Chondrocyte (in vitro differentiated cells): ENCODE data around the gene PTGFR. TPM values are rescaled to one million over a fixed set of nuclear protein-coding genes. Genes with fewer than 3 reads are reported as not detected.
A peak's percentile ranks its signal among the peaks of the same experiment; 100 is the strongest.

Experiments used
- DNase-seq: peaks from one replicate; pipeline ENCODE4 v3.0.0; 2021; ENCODE audit warnings: mixed read lengths, low spot score
- H3K27ac Mint-ChIP-seq: one replicate; pipeline ENCODE4 v1.8.0; 2021; ENCODE audit warnings: mild to moderate bottlenecking, moderate library complexity, mixed read lengths; ENCODE audit not compliant: unreplicated experiment
- H3K27me3 Mint-ChIP-seq: 2 replicates; pipeline ENCODE4 v1.8.0; 2021; ENCODE audit warnings: low read depth, mixed read lengths
- H3K36me3 Mint-ChIP-seq: 2 replicates; pipeline ENCODE4 v1.8.0; 2021; ENCODE audit warnings: low read depth, mixed read lengths
- H3K4me1 Mint-ChIP-seq: 2 replicates; pipeline ENCODE4 v1.8.0; 2021; ENCODE audit warnings: low read depth, mild to moderate bottlenecking, mixed read lengths
- H3K4me3 Mint-ChIP-seq: one replicate; pipeline ENCODE4 v1.8.0; 2021; ENCODE audit warnings: mild to moderate bottlenecking, moderate library complexity, mixed read lengths; ENCODE audit not compliant: unreplicated experiment
- H3K9me3 Mint-ChIP-seq: 2 replicates; pipeline ENCODE4 v1.8.0; 2021; ENCODE audit warnings: low read depth, mixed read lengths
- long read RNA-seq: library from polyadenylated mRNA; stranded (forward); transcript quantifications from one replicate; pipeline ENCODE4 v2.0.0, GENCODE V29; 2021
- total RNA-seq: library from RNA; stranded (reverse); gene quantifications from 3 replicates; pipeline ENCODE4 v1.2.1, GENCODE V29; 2021
- TF ChIP-seq, protein P1 (sequence below): fragments of 200-600 bp; sonication (generic); IDR thresholded peaks from 2 replicates; pipeline ENCODE4 v1.5.0; 2021; ENCODE audit warnings: antibody characterized with exemption, mild to moderate bottlenecking, moderate library complexity

The PTGFR gene, protein sequence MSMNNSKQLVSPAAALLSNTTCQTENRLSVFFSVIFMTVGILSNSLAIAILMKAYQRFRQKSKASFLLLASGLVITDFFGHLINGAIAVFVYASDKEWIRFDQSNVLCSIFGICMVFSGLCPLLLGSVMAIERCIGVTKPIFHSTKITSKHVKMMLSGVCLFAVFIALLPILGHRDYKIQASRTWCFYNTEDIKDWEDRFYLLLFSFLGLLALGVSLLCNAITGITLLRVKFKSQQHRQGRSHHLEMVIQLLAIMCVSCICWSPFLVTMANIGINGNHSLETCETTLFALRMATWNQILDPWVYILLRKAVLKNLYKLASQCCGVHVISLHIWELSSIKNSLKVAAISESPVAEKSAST
- total RNA-seq = 0.13 to 2.0 TPM (median 0.17 TPM) in 3 replicates
- long read RNA-seq = 0 reads

DNA sequence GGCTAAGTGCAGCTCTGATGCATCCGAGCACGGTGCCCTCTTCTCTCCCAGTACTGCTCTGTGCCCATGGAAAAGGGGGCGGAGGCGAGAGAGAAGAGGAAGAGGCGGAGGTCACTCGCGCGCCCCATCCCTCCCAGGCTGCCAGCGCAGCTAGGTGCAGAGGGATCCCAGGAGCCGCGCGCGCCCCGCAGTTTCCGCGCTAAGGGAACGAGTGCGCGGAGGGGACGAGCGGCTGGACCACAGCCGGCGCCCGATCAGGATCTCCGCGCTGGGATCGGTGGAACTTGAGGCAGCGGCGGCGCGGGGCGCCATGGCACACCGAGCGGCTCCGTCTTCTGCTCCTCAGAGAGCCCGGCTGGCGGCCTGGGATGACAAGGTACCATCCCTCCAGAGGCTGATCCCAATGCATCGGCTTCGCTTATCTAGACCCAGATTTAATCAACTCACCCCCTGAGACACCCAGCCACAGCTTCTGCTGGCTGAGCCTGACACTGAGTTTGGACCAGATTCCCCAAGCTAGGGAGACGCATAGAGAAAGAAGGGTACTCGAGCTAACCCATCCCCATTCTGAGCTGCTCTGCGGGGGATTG lies at the start of gene PTGFR:
Gene PTGFR, plus strand, starts transcription at position 114 of the 590 bp plus-strand sequence. CDS start 1,770 bp downstream, outside the sequence.
- Mint-ChIP-seq H3K27ac (no peak within 1 kb of the TSS), H3K4me1 (peaks cover 18% of the 10 kb centered on the region), H3K9me3 (peaks cover 13% of the 10 kb centered on the region), H3K36me3 (peaks cover 7% of the 10 kb centered on the region), H3K4me3 (peak within 1 kb of the TSS; percentile 78), H3K27me3 (peaks cover 30% of the 10 kb centered on the region)
- TF ChIP-seq, protein P1, sequence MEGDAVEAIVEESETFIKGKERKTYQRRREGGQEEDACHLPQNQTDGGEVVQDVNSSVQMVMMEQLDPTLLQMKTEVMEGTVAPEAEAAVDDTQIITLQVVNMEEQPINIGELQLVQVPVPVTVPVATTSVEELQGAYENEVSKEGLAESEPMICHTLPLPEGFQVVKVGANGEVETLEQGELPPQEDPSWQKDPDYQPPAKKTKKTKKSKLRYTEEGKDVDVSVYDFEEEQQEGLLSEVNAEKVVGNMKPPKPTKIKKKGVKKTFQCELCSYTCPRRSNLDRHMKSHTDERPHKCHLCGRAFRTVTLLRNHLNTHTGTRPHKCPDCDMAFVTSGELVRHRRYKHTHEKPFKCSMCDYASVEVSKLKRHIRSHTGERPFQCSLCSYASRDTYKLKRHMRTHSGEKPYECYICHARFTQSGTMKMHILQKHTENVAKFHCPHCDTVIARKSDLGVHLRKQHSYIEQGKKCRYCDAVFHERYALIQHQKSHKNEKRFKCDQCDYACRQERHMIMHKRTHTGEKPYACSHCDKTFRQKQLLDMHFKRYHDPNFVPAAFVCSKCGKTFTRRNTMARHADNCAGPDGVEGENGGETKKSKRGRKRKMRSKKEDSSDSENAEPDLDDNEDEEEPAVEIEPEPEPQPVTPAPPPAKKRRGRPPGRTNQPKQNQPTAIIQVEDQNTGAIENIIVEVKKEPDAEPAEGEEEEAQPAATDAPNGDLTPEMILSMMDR = no peak
- DNase-seq = peak; percentile 88

DNA sequence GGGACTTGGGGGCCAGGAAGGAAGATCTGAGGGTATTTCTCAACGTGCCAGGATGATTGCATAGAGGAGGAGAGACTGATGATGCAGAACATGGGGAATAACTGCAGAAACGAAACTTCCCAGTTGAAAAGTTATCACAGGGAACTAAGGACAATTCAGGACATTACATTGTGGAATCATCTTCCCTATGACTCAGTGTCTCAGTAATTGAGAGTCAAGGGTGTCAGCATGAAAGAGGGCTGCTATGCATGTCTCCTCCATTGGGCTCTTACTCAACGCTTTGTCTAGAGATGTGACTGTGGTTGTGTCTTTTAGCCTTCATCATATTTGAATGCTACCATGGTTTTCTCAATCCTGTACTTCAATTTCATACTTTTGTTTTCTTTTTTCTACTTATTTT lies 48.9 kb upstream of the PTGFR start:
- TF ChIP-seq, protein P1 = no peak
- H3K9me3 Mint-ChIP-seq = no peaks in the 10 kb centered on the region
- H3K27me3 Mint-ChIP-seq = peaks cover 11% of the 10 kb centered on the region
- no peak for DNase-seq
- peaks cover 7% of the 10 kb centered on the region for H3K4me1 Mint-ChIP-seq
- no peak overlapping the region for H3K27ac Mint-ChIP-seq
- H3K4me3 Mint-ChIP-seq = no peak overlapping the region
- no peaks in the 10 kb centered on the region for H3K36me3 Mint-ChIP-seq

DNA sequence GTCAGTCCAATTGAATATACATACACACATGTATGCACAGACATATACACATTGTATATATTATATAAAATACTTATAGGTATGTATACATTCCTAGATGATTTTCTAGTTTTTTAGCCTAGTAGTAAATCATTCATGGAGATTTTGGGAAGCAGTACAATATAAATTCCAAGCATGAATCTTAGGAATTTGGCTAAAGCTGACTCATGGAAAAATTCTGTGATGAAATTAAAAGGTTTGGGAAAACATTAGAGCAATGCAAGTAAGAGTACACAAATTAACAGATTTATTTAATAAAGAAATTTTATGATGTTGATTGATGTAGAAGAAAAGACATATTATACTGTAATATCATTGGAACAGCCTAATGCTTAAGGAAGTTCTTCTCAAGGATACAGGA lies 43.7 kb upstream of the PTGFR start:
- Mint-ChIP-seq H3K9me3 (peaks cover 4% of the 10 kb centered on the region), H3K27me3 (peaks cover 4% of the 10 kb centered on the region), H3K4me1 (no peaks in the 10 kb centered on the region), H3K4me3 (no peak overlapping the region), H3K36me3 (no peaks in the 10 kb centered on the region), H3K27ac (no peak overlapping the region)
- DNase-seq = no peak
- TF ChIP-seq, protein P1 = no peak

DNA sequence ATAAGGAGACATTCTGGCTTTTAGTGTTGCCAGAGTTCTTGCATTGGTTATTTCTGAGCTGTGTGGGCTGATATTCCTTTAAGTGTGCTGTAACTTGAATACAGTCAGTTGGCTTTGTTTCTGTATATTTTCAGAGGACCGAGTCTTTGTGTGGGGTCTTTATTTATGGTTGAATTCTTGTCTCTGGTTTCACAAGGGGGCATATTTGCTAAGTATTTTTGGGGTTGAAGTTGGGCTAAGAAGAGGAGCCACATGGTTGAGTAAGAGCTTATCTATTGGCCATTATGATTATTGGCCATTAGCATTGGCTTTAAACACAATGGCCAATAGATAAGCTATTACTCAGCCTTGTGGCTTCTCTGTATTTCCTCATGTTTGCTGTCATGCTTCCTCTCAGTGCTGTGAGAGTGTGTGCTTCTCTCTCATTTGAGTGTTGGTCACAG lies 26.3 kb upstream of the PTGFR start:
- no peak for DNase-seq
- TF ChIP-seq, protein P1 = no peak
- Mint-ChIP-seq H3K4me1 (no peaks in the 10 kb centered on the region), H3K4me3 (no peak overlapping the region), H3K9me3 (peaks cover 35% of the 10 kb centered on the region), H3K27me3 (peaks cover 7% of the 10 kb centered on the region), H3K36me3 (peaks cover 2% of the 10 kb centered on the region), H3K27ac (no peak overlapping the region)

DNA sequence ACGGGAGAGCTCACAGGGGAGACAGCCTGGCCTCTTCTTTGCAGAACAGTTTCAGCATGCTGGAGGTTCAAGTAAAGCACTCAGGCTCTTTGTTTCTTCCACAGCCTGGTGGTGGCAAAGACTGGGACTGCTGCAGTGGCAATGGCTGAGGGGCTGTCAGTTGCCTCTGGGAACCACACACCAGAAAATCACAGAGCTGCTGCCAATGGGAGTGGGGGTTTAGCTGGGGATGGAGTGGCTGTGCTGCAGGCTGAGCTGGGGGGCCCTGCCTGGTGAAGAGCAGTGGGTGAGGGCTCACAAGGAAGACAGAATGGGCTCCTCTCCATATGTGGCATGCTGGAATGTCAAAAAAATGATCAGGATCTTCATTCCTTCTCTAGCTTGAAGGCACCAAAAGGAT lies 25.6 kb upstream of the PTGFR start:
- no peaks in the 10 kb centered on the region for H3K4me1 Mint-ChIP-seq
- peak; percentile 54 for DNase-seq
- H3K36me3 Mint-ChIP-seq = no peaks in the 10 kb centered on the region
- no peak overlapping the region for H3K27ac Mint-ChIP-seq
- H3K4me3 Mint-ChIP-seq = no peak overlapping the region
- TF ChIP-seq, protein P1 = no peak
- H3K9me3 Mint-ChIP-seq = peaks cover 28% of the 10 kb centered on the region
- peaks cover 5% of the 10 kb centered on the region for H3K27me3 Mint-ChIP-seq
